CD14-positive monocyte (primary cell): ENCODE results near the gene NFATC2. TPM values are rescaled to one million over a fixed set of nuclear protein-coding genes. Genes with fewer than 3 reads are reported as not detected.

Experiments used
- DNase-seq, 3 donors: peaks; one replicate each; pipeline ENCODE4 v3.0.0-alpha.2; 2011 to 2022
- H2AFZ ChIP-seq: 2 replicates; pipeline ENCODE4 v1.6.0; 2012; ENCODE audit warnings: mild to moderate bottlenecking, low read depth, low read length, inconsistent platforms; ENCODE audit not compliant: insufficient read depth, poor library complexity, severe bottlenecking
- H3K27ac ChIP-seq, 2 donors: 1 replicate in 1 of 2; 2 replicates in 1 of 2; pipeline ENCODE4 v1.5.1; 2012 to 2013; ENCODE audit warnings: low read length in 2 of 2, control low read depth in 1 of 2, inconsistent platforms in 1 of 2, low read depth in 1 of 2, mild to moderate bottlenecking in 1 of 2
- H3K27me3 ChIP-seq, 2 donors: one replicate each; pipeline versions ENCODE4 v1.6.0 to v1.6.1; 2011 to 2013; ENCODE audit warnings: low read length in 2 of 2; ENCODE audit not compliant: control insufficient read depth in 2 of 2, insufficient read depth in 2 of 2
- H3K36me3 ChIP-seq, 2 donors: replicated peaks in 1 of 2; 1 replicate in 1 of 2; 2 replicates in 1 of 2; pipeline versions ENCODE4 v1.5.1 to v1.6.1; 2012 to 2013; ENCODE audit warnings: low read length in 2 of 2, control low read depth in 1 of 2, inconsistent platforms in 1 of 2, mild to moderate bottlenecking in 1 of 2; ENCODE audit not compliant: insufficient read depth in 2 of 2, control insufficient read depth in 1 of 2
- H3K4me1 ChIP-seq, 2 donors: 1 replicate in 1 of 2; 2 replicates in 1 of 2; pipeline versions ENCODE4 v1.5.1 to v1.6.1; 2012 to 2013; ENCODE audit warnings: low read length in 2 of 2, control low read depth in 1 of 2, inconsistent platforms in 1 of 2, mild to moderate bottlenecking in 1 of 2, moderate library complexity in 1 of 2; ENCODE audit not compliant: insufficient read depth in 2 of 2, control insufficient read depth in 1 of 2
- H3K4me2 ChIP-seq: replicated peaks from 2 replicates; pipeline ENCODE3; 2012; ENCODE audit warnings: low read length, moderate library complexity, mild to moderate bottlenecking; ENCODE audit not compliant: poor library complexity, severe bottlenecking; ENCODE audit errors: extremely low read depth
- H3K4me3 ChIP-seq, 3 experiments: fragments of 200-600 bp in 1 of 3; sonication (generic) in 1 of 3; replicated peaks in 1 of 3; 1 replicate in 2 of 3; 2 replicates in 1 of 3; pipeline ENCODE4 v1.5.1; 2011 to 2013; ENCODE audit warnings: low read length in 3 of 3, mild to moderate bottlenecking in 3 of 3, control low read depth in 2 of 3, low read depth in 2 of 3, inconsistent platforms in 1 of 3, moderate library complexity in 1 of 3
- H3K79me2 ChIP-seq: 2 replicates; pipeline ENCODE4 v1.6.0; 2012; ENCODE audit warnings: mild to moderate bottlenecking, control low read depth, inconsistent platforms, low read length, moderate library complexity; ENCODE audit not compliant: insufficient read depth
- H3K9ac ChIP-seq: 2 replicates; pipeline ENCODE4 v1.6.0; 2017; ENCODE audit warnings: low read length, mild to moderate bottlenecking; ENCODE audit not compliant: insufficient read depth, poor library complexity, severe bottlenecking
- H3K9me3 ChIP-seq, 2 donors: replicated peaks in 1 of 2; 1 replicate in 1 of 2; 2 replicates in 1 of 2; pipeline versions ENCODE4 v1.5.1 to v1.6.1; 2012 to 2013; ENCODE audit warnings: low read length in 2 of 2, control low read depth in 1 of 2; ENCODE audit not compliant: control insufficient read depth in 1 of 2, insufficient read depth in 1 of 2
- H4K20me1 ChIP-seq: 2 replicates; pipeline ENCODE4 v1.6.0; 2012; ENCODE audit warnings: mild to moderate bottlenecking, low read length, control low read depth, moderate library complexity; ENCODE audit not compliant: insufficient read depth
- H3K27ac Mint-ChIP-seq, 7 donors: one replicate each; pipeline ENCODE4 v1.8.0; 2020; ENCODE audit warnings: mild to moderate bottlenecking in 7 of 7, mixed read lengths in 7 of 7, moderate library complexity in 6 of 7, inconsistent platforms in 2 of 7
- H3K27me3 Mint-ChIP-seq, 3 donors: one replicate each; pipeline ENCODE4 v1.8.0; 2021 to 2022; ENCODE audit warnings: low read depth in 3 of 3, mild to moderate bottlenecking in 3 of 3, mixed read lengths in 3 of 3, moderate library complexity in 3 of 3, inconsistent platforms in 1 of 3
- H3K36me3 Mint-ChIP-seq, 2 donors: one replicate each; pipeline ENCODE4 v1.8.0; 2020; ENCODE audit warnings: mixed read lengths in 2 of 2, inconsistent platforms in 1 of 2, mild to moderate bottlenecking in 1 of 2
- H3K4me1 Mint-ChIP-seq: one replicate; pipeline ENCODE4 v1.8.0; 2020; ENCODE audit warnings: mild to moderate bottlenecking, mixed read lengths
- H3K4me3 Mint-ChIP-seq, 2 donors: one replicate each; pipeline ENCODE4 v1.8.0; 2020; ENCODE audit warnings: mild to moderate bottlenecking in 2 of 2, mixed read lengths in 2 of 2, moderate library complexity in 1 of 2
- H3K9me3 Mint-ChIP-seq, 7 donors: one replicate each; pipeline ENCODE4 v1.8.0; 2020 to 2022; ENCODE audit warnings: mixed read lengths in 7 of 7, mild to moderate bottlenecking in 6 of 7, moderate library complexity in 6 of 7, inconsistent platforms in 2 of 7
- CTCF ChIP-seq: fragments of 200-600 bp; IDR thresholded peaks from one replicate; pipeline ENCODE4 v1.8.0; 2022; ENCODE audit warnings: antibody characterized with exemption, mild to moderate bottlenecking
- WGBS: methylation state at CpG from one replicate; pipeline ENCODE4 v1.1.5; 2013; ENCODE audit warnings: missing lambda C conversion rate; ENCODE audit not compliant: insufficient coverage; 5-methylcytosine and 5-hydroxymethylcytosine counted together
- intact Hi-C, 2 donors: fragments of 100-400 bp; cut with micrococcal nuclease; formaldehyde crosslinking; loops; one replicate each; pipeline versions ENCODE4 v1.15.0 to v1.15.1; 2023
- polyA plus RNA-seq, 3 donors: library from polyadenylated mRNA; depleted of rRNA in 1 of 3; unstranded in 2 of 3; stranded (reverse) in 1 of 3; fragments of 300-500 nt in 2 of 3; fragments of >200 nt in 1 of 3; fragmentation: Illumina TruSeq in 2 of 3; gene quantifications; 1 replicate in 2 of 3; 2 replicates in 1 of 3; pipeline ENCODE4 v1.2.3, GENCODE V29; 2012 to 2021

NFATC2 gene
- polyA plus RNA-seq, 3 donors, result 0.03 to 0.18 (median 0.11) TPM

GRCh38 chr20:51588762-51589161 lies 46.2 kb upstream of the NFATC2 start:
- Histone ChIP-seq H3K4me1 (no peaks in the 10 kb centered on the region), H3K27me3 (no peaks in the 10 kb centered on the region), H3K9me3 (no peaks in the 10 kb centered on the region), H2AFZ (no peak overlapping the region), H3K36me3 (no peaks in the 10 kb centered on the region), H3K9ac (no peak overlapping the region), H3K27ac (no peak overlapping the region), H3K79me2 (no peaks in the 10 kb centered on the region), H3K4me3 (no peak overlapping the region), H3K4me2 (no peak overlapping the region), H4K20me1 (no peaks in the 10 kb centered on the region)
- no peak for TF ChIP-seq CTCF
- intact Hi-C loops, result no loop called here
- Mint-ChIP-seq H3K4me3 (no peak overlapping the region), H3K9me3 (peaks cover 0 to 4% (median 0%) of the 10 kb centered on the region in 7 donors), H3K27me3 (peaks cover 1 to 6% (median 1%) of the 10 kb centered on the region in 3 donors), H3K36me3 (no peaks in the 10 kb centered on the region), H3K27ac (no peak overlapping the region), H3K4me1 (peaks cover 5% of the 10 kb centered on the region)
- DNase-seq, result no peak
- no CpG with 5 or more reads among the region's 3 CpGs for whole genome bisulfite sequencing

- H3K79me2 ChIP-seq, result no peaks in the 10 kb centered on the region
- no peaks in the 10 kb centered on the region for H3K4me1 ChIP-seq
- H4K20me1 ChIP-seq, result no peaks in the 10 kb centered on the region
- intact Hi-C loops, result no loop called here
- no peak for TF ChIP-seq CTCF
- H3K9me3 ChIP-seq, result no peaks in the 10 kb centered on the region
- no peaks in the 10 kb centered on the region for H3K27me3 ChIP-seq
- WGBS, result no CpG with 5 or more reads among the region's 4 CpGs
- H2AFZ ChIP-seq, result no peak overlapping the region
- no peak overlapping the region for H3K27ac ChIP-seq
- Mint-ChIP-seq H3K27me3 (peaks cover 1 to 3% (median 1%) of the 10 kb centered on the region in 3 donors), H3K4me1 (peaks cover 5% of the 10 kb centered on the region), H3K27ac (no peak overlapping the region), H3K4me3 (no peak overlapping the region), H3K9me3 (peaks cover 0 to 3% (median 0%) of the 10 kb centered on the region in 7 donors), H3K36me3 (no peaks in the 10 kb centered on the region)
- no peak overlapping the region for H3K9ac ChIP-seq
- H3K4me2 ChIP-seq, result no peak overlapping the region
- H3K4me3 ChIP-seq, result no peak overlapping the region
- no peaks in the 10 kb centered on the region for H3K36me3 ChIP-seq
- DNase-seq, result no peak
Measured at GRCh38 chr20:51587145-51587544, 44.6 kb upstream of the NFATC2 start.
